K562 (cell line): ENCODE measurements around the gene ANXA1. TPM values are rescaled to one million over a fixed set of nuclear protein-coding genes. Genes with fewer than 3 reads are reported as not detected.
A peak's percentile ranks its signal among the peaks of the same experiment; 100 is the strongest.

Experiments
- ATAC-seq: fragments of 200-7000 bp; cut with Tn5 transposase; 3 replicates; pipeline ENCODE4 v1.9.1; 2020; ENCODE audit warnings: moderate library complexity
- BruUV-seq: library from RNA; stranded (reverse); fragments of 400-500 nt; replicated peaks from 2 replicates; lab custom pipeline; 2021; lab: Mats Ljungman, UMichigan
- CTCF ChIA-PET: fragments of 300-600 bp; formaldehyde crosslinking; extraction: SDS; loops from one replicate; lab custom pipeline; 2021; ENCODE audit warnings: low intra/inter-chr PET ratio; lab: Yijun Ruan, JAX
- POLR2A ChIA-PET: fragments of 300-600, 350-650 bp; sonication (Branson Sonifier 250); formaldehyde crosslinking; extraction: SDS; loops from one replicate; lab custom pipeline; 2021; ENCODE audit warnings: antibody characterized with exemption, inconsistent platforms; lab: Yijun Ruan, JAX
- DNase-seq, 4 experiments: peaks; one replicate each; pipeline versions ENCODE4 v3.0.0 to v3.0.0-alpha.2; 2011 to 2018; ENCODE audit warnings: low spot score in 3 of 4, mixed read lengths in 3 of 4; ENCODE audit errors: extremely low read depth in 1 of 4
- FAIRE-seq: peaks from 2 replicates; lab custom pipeline; 2011; peaks lifted over from hg19 to GRCh38; lab: Jason Lieb, UNC
- H2AFZ ChIP-seq: 2 replicates; pipeline ENCODE4 v1.6.0; 2011; ENCODE audit warnings: low read depth, low read length, control low read depth, inconsistent platforms
- H3K27ac ChIP-seq: fragments of 200-600 bp; 3 replicates; pipeline ENCODE4 v1.8.0; 2011; ENCODE audit warnings: low read depth, mild to moderate bottlenecking, control low read depth, inconsistent platforms, low read length, moderate library complexity, mixed read lengths; ENCODE audit errors: extremely low read depth
- H3K27me3 ChIP-seq, 2 experiments: fragments of 300-600 bp in 1 of 2; 2 replicates in 1 of 2; 3 replicates in 1 of 2; pipeline versions ENCODE4 v1.6.0 to v1.8.0; 2011; ENCODE audit warnings: inconsistent platforms in 2 of 2, low read length in 2 of 2, mild to moderate bottlenecking in 1 of 2, mixed read lengths in 1 of 2, moderate library complexity in 1 of 2; ENCODE audit not compliant: control insufficient read depth in 2 of 2, insufficient read depth in 2 of 2
- H3K36me3 ChIP-seq: fragments of 300-600 bp; 3 replicates; pipeline ENCODE4 v1.8.0; 2011; ENCODE audit warnings: mild to moderate bottlenecking, low read length, inconsistent platforms; ENCODE audit not compliant: control insufficient read depth, insufficient read depth
- H3K4me1 ChIP-seq, 2 experiments: fragments of 200-600 bp in 1 of 2; replicated peaks in 1 of 2; 2 replicates in 1 of 2; 3 replicates in 1 of 2; pipeline versions ENCODE4 v1.5.1 to v1.8.0; 2011; ENCODE audit warnings: inconsistent platforms in 2 of 2, low read length in 2 of 2, mild to moderate bottlenecking in 1 of 2, mixed read lengths in 1 of 2, moderate library complexity in 1 of 2; ENCODE audit not compliant: control insufficient read depth in 2 of 2, insufficient read depth in 2 of 2
- H3K4me2 ChIP-seq: 2 replicates; pipeline ENCODE4 v1.6.1; 2011; ENCODE audit warnings: low read length, control low read depth, inconsistent platforms, mixed read lengths; ENCODE audit not compliant: insufficient read depth
- H3K4me3 ChIP-seq: fragments of 200-600 bp; sonication (generic), shearing (Covaris generic); 2 replicates; pipeline ENCODE4 v1.5.1; 2016; ENCODE audit warnings: control low read depth, inconsistent platforms
- H3K79me2 ChIP-seq: fragments of 200-600 bp; 3 replicates; pipeline ENCODE4 v1.8.0; 2011; ENCODE audit warnings: low read length, inconsistent platforms; ENCODE audit not compliant: control insufficient read depth, insufficient read depth
- H3K9ac ChIP-seq, 2 experiments: 2 replicates each; pipeline versions ENCODE4 v1.6.0 to v1.6.1; 2011; ENCODE audit warnings: low read depth in 2 of 2, low read length in 2 of 2, control low read depth in 1 of 2, inconsistent platforms in 1 of 2, mild to moderate bottlenecking in 1 of 2, mixed read lengths in 1 of 2; ENCODE audit not compliant: insufficient read depth in 1 of 2
- H3K9me1 ChIP-seq: one replicate; pipeline ENCODE4 v1.6.0; 2011; ENCODE audit warnings: inconsistent platforms, mild to moderate bottlenecking, low read length, moderate library complexity; ENCODE audit not compliant: control insufficient read depth, insufficient read depth
- H3K9me3 ChIP-seq: replicated peaks from 2 replicates; pipeline ENCODE4 v1.5.1; 2011; ENCODE audit warnings: low read depth, low read length, inconsistent platforms; ENCODE audit not compliant: control insufficient read depth, insufficient read depth
- H4K20me1 ChIP-seq: replicated peaks from 2 replicates; pipeline ENCODE4 v1.6.1; 2011; ENCODE audit warnings: low read length, inconsistent platforms, mixed read lengths; ENCODE audit not compliant: control insufficient read depth, insufficient read depth
- CEBPB ChIP-seq: fragments of 450-650 bp; IDR thresholded peaks from 2 replicates; pipeline ENCODE4 v1.6.1; 2016; ENCODE audit warnings: missing genetic modification characterization, missing compliant biosample characterization
- CEBPG ChIP-seq, 3 experiments: fragments of 200-800 bp in 1 of 3; sonication (Bioruptor generic) in 1 of 3; sonication (generic) in 1 of 3; formaldehyde crosslinking in 1 of 3; IDR thresholded peaks in 2 of 3; conservative IDR thresholded peaks in 1 of 3; 2 replicates each; pipeline versions ENCODE4 v1.6.1 to v1.8.0; 2016 to 2022; ENCODE audit warnings: missing compliant biosample characterization in 2 of 3, missing genetic modification characterization in 2 of 3, mild to moderate bottlenecking in 1 of 3, missing genetic modification reagents in 1 of 3
- TEAD4 ChIP-seq, 2 experiments: sonication (generic) in 1 of 2; formaldehyde crosslinking in 1 of 2; IDR thresholded peaks; 2 replicates each; pipeline versions ENCODE4 v1.6.1 to v1.8.0; 2012 to 2022; ENCODE audit warnings: borderline replicate concordance in 1 of 2, inconsistent platforms in 1 of 2, low read length in 1 of 2, mild to moderate bottlenecking in 1 of 2, missing genetic modification reagents in 1 of 2
- TSHZ1 ChIP-seq: fragments of 250-450 bp; sonication (Bioruptor Pico); IDR thresholded peaks from 2 replicates; pipeline ENCODE4 v1.4.0; 2020; ENCODE audit warnings: mild to moderate bottlenecking, moderate library complexity
- WGBS: fragments of 100-300 bp; shearing (Covaris generic); methylation state at CpG from one replicate; pipeline ENCODE4 v1.1.6; 2016; ENCODE audit warnings: low coverage, mixed read lengths; ENCODE audit not compliant: insufficient coverage; ENCODE audit errors: missing lambda C conversion rate; 5-methylcytosine and 5-hydroxymethylcytosine counted together
- in situ Hi-C: fragments of 300-500 bp; cut with MboI; formaldehyde crosslinking; loops from 4 replicates; pipeline ENCODE4 v1.15.0; 2018; ENCODE audit warnings: inconsistent platforms, mixed read lengths
- intact Hi-C: fragments of 100-400 bp; cut with micrococcal nuclease; formaldehyde crosslinking; loops from 2 replicates; pipeline ENCODE4 v1.14.2; 2022
- polyA plus RNA-seq, 8 experiments: library from polyadenylated mRNA; depleted of rRNA in 4 of 8; stranded (reverse) in 5 of 8; unstranded in 3 of 8; fragments of >200 nt; fragmentation: Nextera tagmentation in 2 of 8; fragmentation: Illumina TruSeq in 1 of 8; extraction: Ambion mirVana in 2 of 8; extraction: Trizol in 1 of 8; gene quantifications; 2 replicates each; pipeline versions ENCODE4 v1.2.1 to v1.2.3, GENCODE V29; 2011 to 2014; ENCODE audit warnings: inconsistent platforms in 1 of 8, missing spikeins in 1 of 8
- total RNA-seq, 7 experiments: library from RNA; depleted of rRNA in 6 of 7; stranded (reverse); fragments of >200 nt in 6 of 7; fragmentation: Illumina TruSeq in 2 of 7; extraction: Trizol in 2 of 7; gene quantifications; 2 replicates each; pipeline versions ENCODE4 v1.2.1 to v1.2.3, GENCODE V29; 2011 to 2021; ENCODE audit warnings: low replicate concordance in 1 of 7

The ANXA1 gene
- total and polyA plus RNA-seq, 9 of the 15 experiments (the other 6 are each of a cell fraction or from before 2014, with no cell fraction given), result 406 to 1,298 (median 620) TPM

DNA sequence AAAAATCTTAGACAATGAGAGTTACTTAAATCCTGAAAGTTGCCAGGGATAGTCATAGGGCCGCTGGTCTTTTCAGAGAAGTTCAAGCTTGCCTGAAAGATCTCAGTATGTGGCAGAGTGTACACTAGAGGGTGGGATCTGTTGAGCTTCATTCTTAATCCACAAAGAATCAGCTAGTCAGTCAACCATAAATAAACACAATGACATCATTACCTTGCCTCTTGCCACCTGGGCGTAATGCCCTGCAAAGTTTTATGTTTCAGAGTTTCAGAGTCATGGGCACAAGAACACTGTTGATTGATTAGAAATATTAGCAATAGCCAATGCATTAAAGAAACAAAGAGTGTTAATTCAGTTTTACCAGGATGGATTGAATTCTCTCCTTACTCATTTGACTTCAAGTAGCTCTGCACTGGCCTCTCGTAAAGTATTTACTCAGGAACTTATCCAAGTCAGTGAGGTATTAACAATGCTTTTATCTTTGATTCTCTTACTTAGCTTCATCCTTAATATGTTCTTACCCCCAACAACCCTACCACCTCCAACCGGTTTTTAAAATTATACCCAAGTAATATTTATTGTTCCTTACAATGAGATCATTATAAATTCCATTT is 14.3 kb upstream of the ANXA1 start (continued):
- TF ChIP-seq TSHZ1, result no peak
- TF ChIP-seq, all 486 proteins: peak for 12

GRCh38 chr9:73137914-73138313 is 13.8 kb upstream of the ANXA1 start:
- ChIA-PET POLR2A (interaction anchor here (1.0 to 1.5 kb wide), 4 partner anchors 8 to 109 kb away, joined by 3 to 5 read pairs (median 4); no protein-coding TSS in a partner anchor), CTCF (no interaction called here)
- TF ChIP-seq CEBPB (tag), result peak; percentile 69
- TF ChIP-seq TEAD4 (IDR thresholded peaks at IDR 0.05; ENCODE audit: low read length), result no peak
- no peak for TF ChIP-seq TEAD4 (CRISPR knock-in tag; IDR thresholded peaks at IDR 0.05; ENCODE audit: borderline replicate concordance)
- TF ChIP-seq CEBPG (CRISPR knock-in tag; IDR thresholded peaks at IDR 0.05), result no peak
- peak; percentile 39 to 68; a peak in 3 of 4 replicates for TF ChIP-seq CEBPG (tag; conservative IDR thresholded peaks at IDR 0.05 in 1 of 2, IDR thresholded peaks at IDR 0.05 in 1 of 2)
- Histone ChIP-seq H3K4me1 (peaks cover 0 to 6% of the 10 kb centered on the region in 2 experiments; a peak in 3 of 5 replicates), H3K9me1 (no peaks in the 10 kb centered on the region), H3K36me3 (no peaks in the 10 kb centered on the region), H3K79me2 (no peaks in the 10 kb centered on the region), H3K27ac (no peak overlapping the region), H3K9ac (no peak overlapping the region), H2AFZ (0 out of 2 replicates have a peak overlapping the region, but pooled peaks have one; percentile 16), H3K4me3 (no peak overlapping the region), H3K4me2 (no peak overlapping the region), H4K20me1 (no peaks in the 10 kb centered on the region), H3K27me3 (no peaks in the 10 kb centered on the region), H3K9me3 (no peaks in the 10 kb centered on the region)
- FAIRE-seq (no peak), ATAC-seq (no peak), DNase-seq (no peak)
- intact Hi-C loops, result no loop called here
- in situ Hi-C loops, result no loop called here
- 75% methylated on average over 2 of the region's 2 CpGs for WGBS
- BruUV-seq, result no TSS peak
